ENCODE results near the gene IGFBP5. TPM values are rescaled to one million over a fixed set of nuclear protein-coding genes. Genes with fewer than 3 reads are reported as not detected.

Gene IGFBP5
- total and polyA plus RNA-seq, 2 donors (not counting 1 experiment from before 2014, with no cell fraction given), result not detected

DNA sequence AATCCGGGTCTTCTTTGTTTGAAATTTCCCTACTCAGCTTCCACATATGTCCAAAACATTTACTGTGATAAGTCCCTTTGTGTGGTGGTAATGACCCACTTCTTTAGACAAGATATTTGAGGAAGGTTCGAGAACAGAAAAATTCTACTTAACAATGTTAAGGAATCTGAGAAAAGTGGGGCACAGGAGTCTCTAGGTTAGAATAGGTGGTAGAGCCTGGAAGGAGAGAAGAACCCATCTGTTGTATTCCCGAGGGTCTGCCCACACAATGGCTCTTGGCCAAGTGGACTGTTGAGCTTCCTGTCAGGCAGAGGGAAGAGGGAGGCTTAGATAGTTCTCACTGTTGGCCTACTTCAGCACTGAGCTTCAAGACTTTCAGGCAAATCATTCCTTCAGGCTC, 57.9 kb downstream of the IGFBP5 start:
- peaks cover 0 to 3% (median 0%) of the 10 kb centered on the region in 3 donors for H3K9me3 ChIP-seq (ENCODE audit: control extremely low read depth in 1 of 3, control insufficient read depth in 2 of 3, insufficient read depth in 1 of 3, low read length in 2 of 3)
- H3K4me3 Mint-ChIP-seq, result no peak overlapping the region
- no peaks in the 10 kb centered on the region for H3K36me3 ChIP-seq (replicated peaks in 1 of 2; ENCODE audit: control extremely low read depth in 1 of 2, control insufficient read depth in 1 of 2, extremely low read depth in 1 of 2, insufficient read depth in 2 of 2, low read length in 1 of 2)
- no peak overlapping the region for H3K27ac Mint-ChIP-seq
- H3K9me3 Mint-ChIP-seq (ENCODE audit: insufficient read depth), result no peaks in the 10 kb centered on the region
- ATAC-seq (ENCODE audit: low read depth), result no peak
- no peak overlapping the region for H2AFZ ChIP-seq (ENCODE audit: insufficient read depth, low read depth, low read length, poor library complexity, severe bottlenecking)
- H4K20me1 ChIP-seq (ENCODE audit: control insufficient read depth, insufficient read depth, low read length, poor library complexity, severe bottlenecking), result no peaks in the 10 kb centered on the region
- no peak overlapping the region for H3K9ac ChIP-seq (ENCODE audit: low read length)
- no peak overlapping the region for H3K27ac ChIP-seq (ENCODE audit: low read length in 2 of 2)
- no peak overlapping the region for H3K4me3 ChIP-seq (ENCODE audit: control extremely low read depth in 1 of 5, extremely low read depth in 1 of 5, insufficient read depth in 1 of 5, low read depth in 2 of 5, low read length in 4 of 5)
- intact Hi-C loops (cut with micrococcal nuclease), result no loop called here
- ChIA-PET CTCF (no interaction called here), POLR2A (no interaction called here)
- H3K79me2 ChIP-seq (ENCODE audit: control insufficient read depth, insufficient read depth, low read length), result no peaks in the 10 kb centered on the region
- WGBS (ENCODE audit: insufficient coverage), result 29% methylated on average over 1 of the region's 3 CpGs
- no peak for DNase-seq
- no peak for TF ChIP-seq EZH2 (IDR thresholded peaks at IDR 0.05; ENCODE audit: borderline replicate concordance, insufficient read depth, low read depth, low read length, poor library complexity, severe bottlenecking)
- TF ChIP-seq, protein P1, sequence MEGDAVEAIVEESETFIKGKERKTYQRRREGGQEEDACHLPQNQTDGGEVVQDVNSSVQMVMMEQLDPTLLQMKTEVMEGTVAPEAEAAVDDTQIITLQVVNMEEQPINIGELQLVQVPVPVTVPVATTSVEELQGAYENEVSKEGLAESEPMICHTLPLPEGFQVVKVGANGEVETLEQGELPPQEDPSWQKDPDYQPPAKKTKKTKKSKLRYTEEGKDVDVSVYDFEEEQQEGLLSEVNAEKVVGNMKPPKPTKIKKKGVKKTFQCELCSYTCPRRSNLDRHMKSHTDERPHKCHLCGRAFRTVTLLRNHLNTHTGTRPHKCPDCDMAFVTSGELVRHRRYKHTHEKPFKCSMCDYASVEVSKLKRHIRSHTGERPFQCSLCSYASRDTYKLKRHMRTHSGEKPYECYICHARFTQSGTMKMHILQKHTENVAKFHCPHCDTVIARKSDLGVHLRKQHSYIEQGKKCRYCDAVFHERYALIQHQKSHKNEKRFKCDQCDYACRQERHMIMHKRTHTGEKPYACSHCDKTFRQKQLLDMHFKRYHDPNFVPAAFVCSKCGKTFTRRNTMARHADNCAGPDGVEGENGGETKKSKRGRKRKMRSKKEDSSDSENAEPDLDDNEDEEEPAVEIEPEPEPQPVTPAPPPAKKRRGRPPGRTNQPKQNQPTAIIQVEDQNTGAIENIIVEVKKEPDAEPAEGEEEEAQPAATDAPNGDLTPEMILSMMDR (IDR thresholded peaks at IDR 0.05), result no peak
- peaks cover 0 to 46% (median 22%) of the 10 kb centered on the region in 4 experiments for H3K27me3 ChIP-seq (replicated peaks in 1 of 4; ENCODE audit: control extremely low read depth in 1 of 4, control insufficient read depth in 3 of 4, insufficient read depth in 4 of 4, low read length in 3 of 4)
- H3K4me1 ChIP-seq (ENCODE audit: control insufficient read depth in 2 of 2, insufficient read depth in 2 of 2, low read length in 2 of 2), result peaks cover 14 to 17% of the 10 kb centered on the region in 2 donors
- H3K27me3 Mint-ChIP-seq, result peaks cover 50% of the 10 kb centered on the region
- peaks cover 27% of the 10 kb centered on the region for H3K4me1 Mint-ChIP-seq
- H3K4me2 ChIP-seq (replicated peaks; ENCODE audit: low read depth, low read length, poor library complexity, severe bottlenecking), result no peak overlapping the region

DNA sequence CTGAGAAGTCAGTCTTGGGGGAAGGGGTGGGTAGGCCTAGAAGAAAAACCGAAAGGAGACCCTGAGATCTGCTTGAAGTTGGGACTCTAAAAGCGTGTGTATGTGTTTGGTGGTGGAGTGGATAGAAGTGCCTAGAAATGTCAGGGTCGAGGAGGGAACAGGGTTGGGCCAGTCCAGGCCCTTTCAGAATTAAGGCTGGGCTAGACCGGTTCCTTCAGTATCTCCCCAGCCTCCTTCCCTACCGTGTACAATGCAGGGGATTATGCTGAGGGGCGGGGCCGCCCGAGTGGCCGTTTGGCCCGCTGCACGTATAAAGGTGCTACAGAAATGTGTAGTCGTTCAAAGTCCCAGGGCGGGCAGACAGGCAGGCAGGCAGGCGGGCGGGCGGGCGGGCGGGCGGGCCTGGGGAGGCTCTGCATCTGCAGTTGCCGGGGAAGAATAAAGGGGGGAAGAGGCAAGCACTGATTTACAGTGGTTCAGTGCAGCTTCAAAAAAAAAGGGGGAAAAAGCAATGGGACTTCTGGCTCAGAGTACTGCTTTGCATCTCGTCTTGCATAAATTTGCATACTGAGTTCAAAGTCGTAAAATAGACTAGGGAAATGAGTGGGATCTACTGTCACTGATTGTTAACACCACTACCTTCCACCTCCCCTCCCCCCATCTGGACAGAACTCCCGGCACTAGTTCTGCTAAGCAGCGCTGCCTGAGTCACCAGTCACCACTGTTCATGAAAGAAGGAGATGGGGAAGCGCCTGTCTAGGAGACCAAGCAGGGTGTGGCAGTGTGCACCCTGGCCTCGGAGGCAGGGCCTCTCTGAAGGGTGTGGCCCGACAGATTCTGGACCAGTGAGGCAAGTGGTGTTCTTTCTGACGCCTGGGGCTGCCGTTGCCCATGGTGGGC, 58.5 kb downstream of the IGFBP5 start:
- Mint-ChIP-seq H3K27me3 (peaks cover 56% of the 10 kb centered on the region), H3K4me3 (no peak overlapping the region)

More for the DNA sequence above, 58.5 kb downstream of the IGFBP5 start:
- Mint-ChIP-seq H3K27ac (no peak overlapping the region), H3K9me3 (ENCODE audit: insufficient read depth) (no peaks in the 10 kb centered on the region), H3K4me1 (peaks cover 28% of the 10 kb centered on the region)
- ChIA-PET POLR2A (no interaction called here), CTCF (no interaction called here)
- TF ChIP-seq, protein P1 (IDR thresholded peaks at IDR 0.05), result no peak
- TF ChIP-seq EZH2 (IDR thresholded peaks at IDR 0.05; ENCODE audit: borderline replicate concordance, insufficient read depth, low read depth, low read length, poor library complexity, severe bottlenecking), result no peak
- Histone ChIP-seq H3K9me3 (ENCODE audit: control extremely low read depth in 1 of 3, control insufficient read depth in 2 of 3, insufficient read depth in 1 of 3, low read length in 2 of 3) (peaks cover 0 to 3% (median 0%) of the 10 kb centered on the region in 3 donors), H3K27ac (ENCODE audit: low read length in 2 of 2) (no peak overlapping the region), H3K36me3 (replicated peaks in 1 of 2; ENCODE audit: control extremely low read depth in 1 of 2, control insufficient read depth in 1 of 2, extremely low read depth in 1 of 2, insufficient read depth in 2 of 2, low read length in 1 of 2) (no peaks in the 10 kb centered on the region), H3K4me3 (ENCODE audit: control extremely low read depth in 1 of 5, extremely low read depth in 1 of 5, insufficient read depth in 1 of 5, low read depth in 2 of 5, low read length in 4 of 5) (no peak overlapping the region), H2AFZ (ENCODE audit: insufficient read depth, low read depth, low read length, poor library complexity, severe bottlenecking) (no peak overlapping the region), H3K4me2 (replicated peaks; ENCODE audit: low read depth, low read length, poor library complexity, severe bottlenecking) (no peak overlapping the region), H3K79me2 (ENCODE audit: control insufficient read depth, insufficient read depth, low read length) (no peaks in the 10 kb centered on the region), H4K20me1 (ENCODE audit: control insufficient read depth, insufficient read depth, low read length, poor library complexity, severe bottlenecking) (no peaks in the 10 kb centered on the region), H3K4me1 (ENCODE audit: control insufficient read depth in 2 of 2, insufficient read depth in 2 of 2, low read length in 2 of 2) (peaks cover 14 to 17% of the 10 kb centered on the region in 2 donors), H3K9ac (ENCODE audit: low read length) (no peak overlapping the region), H3K27me3 (replicated peaks in 1 of 4; ENCODE audit: control extremely low read depth in 1 of 4, control insufficient read depth in 3 of 4, insufficient read depth in 4 of 4, low read length in 3 of 4) (peaks cover 0 to 52% (median 26%) of the 10 kb centered on the region in 4 experiments)
- WGBS (ENCODE audit: insufficient coverage), result 42% methylated on average over 12 of the region's 29 CpGs
- DNase-seq (no peak), ATAC-seq (ENCODE audit: low read depth) (no peak)
- intact Hi-C loops (cut with micrococcal nuclease), result no loop called here

All from B cell (primary cell).